OCI-LY1 (cell line): Measurements from ENCODE around the gene ZBTB1.
A peak's percentile ranks its signal among the peaks of the same experiment; 100 is the strongest.

Experiments
- H2AFZ ChIP-seq: fragments of 200-600 bp; sonication (generic), shearing (Covaris generic); 2 replicates; pipeline ENCODE4 v1.6.0; 2014; ENCODE audit warnings: antibody characterized with exemption, mild to moderate bottlenecking, low read length
- H3F3A ChIP-seq: fragments of 200-600 bp; sonication (generic), shearing (Covaris generic); 2 replicates; pipeline ENCODE4 v1.6.0; 2014; ENCODE audit warnings: mild to moderate bottlenecking, antibody characterized with exemption, low read length, moderate library complexity; ENCODE audit not compliant: insufficient read depth
- H3K27ac ChIP-seq: fragments of 200-600 bp; sonication (generic); 2 replicates; pipeline ENCODE4 v1.5.1; 2014; ENCODE audit warnings: low read length, mixed run types, mild to moderate bottlenecking, low read depth; ENCODE audit not compliant: poor library complexity, severe bottlenecking
- H3K27me3 ChIP-seq: fragments of 200-600 bp; sonication (generic); 2 replicates; pipeline ENCODE4 v1.6.0; 2014; ENCODE audit warnings: antibody characterized with exemption, mild to moderate bottlenecking, low read length, moderate library complexity; ENCODE audit not compliant: insufficient read depth
- H3K36me3 ChIP-seq: fragments of 200-600 bp; sonication (generic); 2 replicates; pipeline ENCODE4 v1.6.1; 2014; ENCODE audit warnings: mild to moderate bottlenecking, antibody characterized with exemption, low read length, moderate library complexity, mixed read lengths; ENCODE audit not compliant: insufficient read depth
- H3K4me1 ChIP-seq: fragments of 200-600 bp; sonication (generic); 2 replicates; pipeline ENCODE4 v1.5.1; 2014; ENCODE audit warnings: mild to moderate bottlenecking, low read length, moderate library complexity; ENCODE audit not compliant: insufficient read depth, severe bottlenecking
- H3K4me2 ChIP-seq: fragments of 200-600 bp; sonication (generic), shearing (Covaris generic); 2 replicates; pipeline ENCODE4 v1.6.1; 2014; ENCODE audit warnings: low read length
- H3K4me3 ChIP-seq: fragments of 200-600 bp; sonication (generic); 2 replicates; pipeline ENCODE4 v1.5.1; 2014; ENCODE audit warnings: low read length, low read depth, mild to moderate bottlenecking, mixed read lengths; ENCODE audit not compliant: poor library complexity, severe bottlenecking
- H3K79me2 ChIP-seq: fragments of 200-600 bp; shearing (Covaris generic); 2 replicates; pipeline ENCODE4 v1.6.1; 2016; ENCODE audit warnings: mixed run types, low read length, mixed read lengths; ENCODE audit not compliant: insufficient read depth
- H3K9ac ChIP-seq: fragments of 200-600 bp; sonication (generic), shearing (Covaris generic); 2 replicates; pipeline ENCODE4 v1.6.1; 2014; ENCODE audit warnings: mild to moderate bottlenecking, low read length, mixed read lengths
- H3K9me2 ChIP-seq: fragments of 200-600 bp; sonication (generic), shearing (Covaris generic); 2 replicates; pipeline ENCODE4 v1.6.1; 2014; ENCODE audit warnings: low read depth, mild to moderate bottlenecking, low read length, mixed read lengths
- H3K9me3 ChIP-seq: fragments of 200-600 bp; shearing (Covaris generic); 2 replicates; pipeline ENCODE4 v1.6.1; 2014; ENCODE audit warnings: low read length, mixed read lengths
- H4K20me1 ChIP-seq: fragments of 200-600 bp; sonication (generic), shearing (Covaris generic); 2 replicates; pipeline ENCODE4 v1.6.0; 2016; ENCODE audit warnings: mild to moderate bottlenecking, low read length; ENCODE audit not compliant: insufficient read depth
- CTCF ChIP-seq: fragments of 200-600 bp; sonication (generic), shearing (Covaris generic); IDR thresholded peaks from 2 replicates; pipeline ENCODE4 v1.5.1; 2017; ENCODE audit warnings: mild to moderate bottlenecking, antibody characterized with exemption, low read length, moderate library complexity, mixed read lengths
- EZH2 ChIP-seq: fragments of 200-600 bp; sonication (generic), shearing (Covaris generic); IDR thresholded peaks from 2 replicates; pipeline ENCODE4 v1.8.0; 2017; ENCODE audit warnings: borderline replicate concordance, mixed run types, mild to moderate bottlenecking, antibody characterized with exemption, low read length, moderate library complexity, mixed read lengths

The ZBTB1 gene

DNA sequence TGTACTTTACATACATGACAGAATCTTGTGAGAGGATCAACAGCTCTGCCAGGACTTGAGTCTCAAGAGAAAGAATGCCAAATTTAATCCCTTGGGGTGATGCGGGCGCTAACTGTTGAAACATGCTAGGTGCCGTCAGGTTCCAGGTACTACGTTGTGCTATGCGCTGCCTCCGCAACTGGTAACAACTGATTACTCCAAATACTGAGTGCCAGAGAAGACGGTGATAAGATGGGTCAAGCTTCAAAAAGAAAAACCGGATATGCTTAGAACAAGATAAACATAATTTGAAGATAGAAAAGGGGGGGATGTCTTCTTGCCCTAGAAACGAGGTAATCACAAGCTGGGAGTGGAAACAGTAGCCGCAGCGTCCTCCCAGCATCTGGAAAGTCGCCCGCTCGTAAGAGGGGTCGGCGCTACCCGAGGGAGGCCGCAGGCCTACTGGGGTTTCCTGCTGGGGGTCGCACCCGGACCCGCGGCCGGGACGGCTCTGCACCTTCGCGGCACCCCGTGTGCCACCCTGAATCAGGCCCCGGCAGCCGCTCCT, 1.6 kb upstream of the ZBTB1 start:
- Histone ChIP-seq H3K27ac (peak overlapping the region; percentile 96), H4K20me1 (no peaks in the 10 kb centered on the region), H3K9me3 (no peaks in the 10 kb centered on the region), H3K27me3 (no peaks in the 10 kb centered on the region), H3K4me3 (peak overlapping the region; percentile 86), H2AFZ (no peak overlapping the region), H3K4me1 (peaks cover 54% of the 10 kb centered on the region), H3F3A (no peaks in the 10 kb centered on the region), H3K9ac (peak overlapping the region; percentile 95), H3K36me3 (peaks cover 7% of the 10 kb centered on the region; the same call in 1 of the 2 replicates), H3K79me2 (peaks cover 65% of the 10 kb centered on the region), H3K9me2 (no peaks in the 10 kb centered on the region), H3K4me2 (peak overlapping the region; percentile 75)
- TF ChIP-seq CTCF: no peak
- TF ChIP-seq EZH2: no peak

GRCh38 chr14:64503434-64504309, 898 bp upstream of the ZBTB1 start, which contains the start of gene ZBTB25:
ZBTB25 (minus strand) TSS chr14:64503838; CDS start chr14:64490533, 13,305 bp downstream.
- TF ChIP-seq CTCF (no peak), EZH2 (no peak)
- H3F3A ChIP-seq: no peaks in the 10 kb centered on the region
- H3K27me3 ChIP-seq: no peaks in the 10 kb centered on the region
- peak within 1 kb of the TSS; percentile 86 for H3K4me3 ChIP-seq
- peaks cover 6% of the 10 kb centered on the region; the same call in 1 of the 2 replicates for H3K36me3 ChIP-seq
- peaks cover 71% of the 10 kb centered on the region for H3K79me2 ChIP-seq
- peak within 1 kb of the TSS; percentile 95 for H3K9ac ChIP-seq
- H3K9me2 ChIP-seq: no peaks in the 10 kb centered on the region
- peak within 1 kb of the TSS; percentile 96 for H3K27ac ChIP-seq
- no peaks in the 10 kb centered on the region for H4K20me1 ChIP-seq
- peak within 1 kb of the TSS; percentile 75 for H3K4me2 ChIP-seq
- no peaks in the 10 kb centered on the region for H3K9me3 ChIP-seq
- H2AFZ ChIP-seq: no peak within 1 kb of the TSS
- peaks cover 59% of the 10 kb centered on the region for H3K4me1 ChIP-seq

GRCh38 chr14:64504897-64505794, 576 bp downstream of the ZBTB1 start:
- H3K36me3 ChIP-seq: no peaks in the 10 kb centered on the region
- TF ChIP-seq EZH2: no peak
- no peak for TF ChIP-seq CTCF
- peak overlapping the region; percentile 86 for H3K4me3 ChIP-seq
- peak overlapping the region; percentile 75 for H3K4me2 ChIP-seq
- H4K20me1 ChIP-seq: no peaks in the 10 kb centered on the region
- no peak overlapping the region for H2AFZ ChIP-seq
- peaks cover 72% of the 10 kb centered on the region for H3K79me2 ChIP-seq
- no peaks in the 10 kb centered on the region for H3K27me3 ChIP-seq
- H3F3A ChIP-seq: peaks cover 2% of the 10 kb centered on the region; the same call in 1 of the 2 replicates
- H3K9ac ChIP-seq: peak overlapping the region; percentile 95
- H3K27ac ChIP-seq: peak overlapping the region; percentile 96
- H3K9me3 ChIP-seq: no peaks in the 10 kb centered on the region
- H3K9me2 ChIP-seq: no peaks in the 10 kb centered on the region
- peaks cover 68% of the 10 kb centered on the region for H3K4me1 ChIP-seq
